ENCODE measurements around the gene SNHG17.
"Not testable (repeated sequence)": the region's sequence is repeated elsewhere in the genome, so short reads cannot be mapped to it uniquely, and the experiment has no call there.

The SNHG17 gene

DNA sequence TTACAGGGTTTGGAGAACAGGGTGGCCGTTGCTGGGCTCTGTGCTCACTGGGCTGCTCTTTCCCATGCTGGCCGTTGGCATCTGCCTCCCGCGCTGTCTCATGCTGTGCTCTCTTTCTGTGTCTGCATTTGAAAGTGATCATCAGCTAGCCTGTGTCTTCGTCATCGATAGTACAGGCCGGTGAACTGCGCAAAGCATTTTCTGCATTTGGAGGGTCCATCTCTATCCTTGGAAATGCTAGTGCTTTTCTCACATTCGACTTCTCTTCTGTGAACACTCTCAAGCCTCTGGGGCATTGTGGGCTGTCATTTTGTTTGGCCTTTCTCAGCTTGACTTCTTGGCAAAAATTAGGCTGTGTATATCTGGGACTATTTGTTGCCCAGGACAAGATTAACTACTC, 6.8 kb upstream of the SNHG17 start:
- peaks cover 8% of the 10 kb centered on the region for H3K4me1 ChIP-seq (ENCODE audit: insufficient read depth, low read length)
- no peak overlapping the region for H3K27ac ChIP-seq (ENCODE audit: low read length)
- H3K4me3 ChIP-seq (ENCODE audit: low read depth in 1 of 2, low read length in 2 of 2): no peak overlapping the region
- H3K27me3 ChIP-seq (ENCODE audit: insufficient read depth, low read length, poor library complexity): peaks cover 6% of the 10 kb centered on the region
- no peak for ATAC-seq (ENCODE audit: insufficient read depth, low read depth)
- TF ChIP-seq, protein P1, sequence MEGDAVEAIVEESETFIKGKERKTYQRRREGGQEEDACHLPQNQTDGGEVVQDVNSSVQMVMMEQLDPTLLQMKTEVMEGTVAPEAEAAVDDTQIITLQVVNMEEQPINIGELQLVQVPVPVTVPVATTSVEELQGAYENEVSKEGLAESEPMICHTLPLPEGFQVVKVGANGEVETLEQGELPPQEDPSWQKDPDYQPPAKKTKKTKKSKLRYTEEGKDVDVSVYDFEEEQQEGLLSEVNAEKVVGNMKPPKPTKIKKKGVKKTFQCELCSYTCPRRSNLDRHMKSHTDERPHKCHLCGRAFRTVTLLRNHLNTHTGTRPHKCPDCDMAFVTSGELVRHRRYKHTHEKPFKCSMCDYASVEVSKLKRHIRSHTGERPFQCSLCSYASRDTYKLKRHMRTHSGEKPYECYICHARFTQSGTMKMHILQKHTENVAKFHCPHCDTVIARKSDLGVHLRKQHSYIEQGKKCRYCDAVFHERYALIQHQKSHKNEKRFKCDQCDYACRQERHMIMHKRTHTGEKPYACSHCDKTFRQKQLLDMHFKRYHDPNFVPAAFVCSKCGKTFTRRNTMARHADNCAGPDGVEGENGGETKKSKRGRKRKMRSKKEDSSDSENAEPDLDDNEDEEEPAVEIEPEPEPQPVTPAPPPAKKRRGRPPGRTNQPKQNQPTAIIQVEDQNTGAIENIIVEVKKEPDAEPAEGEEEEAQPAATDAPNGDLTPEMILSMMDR (IDR thresholded peaks at IDR 0.05; ENCODE audit: borderline replicate concordance, extremely low read depth, low read length, poor library complexity, severe bottlenecking): no peak
- no peak for TF ChIP-seq EZH2 (IDR thresholded peaks at IDR 0.05; ENCODE audit: borderline replicate concordance, low read depth, low read length, severe bottlenecking)
- H2AFZ ChIP-seq (ENCODE audit: low read depth, low read length): no peak overlapping the region
- H3K9me3 ChIP-seq (ENCODE audit: insufficient read depth, low read length, severe bottlenecking): no peaks in the 10 kb centered on the region
- no peak overlapping the region for H3K4me2 ChIP-seq (ENCODE audit: insufficient read depth, low read length)
- H4K20me1 ChIP-seq (ENCODE audit: insufficient read depth, low read length): no peaks in the 10 kb centered on the region
- H3K9ac ChIP-seq (ENCODE audit: low read depth, low read length): no peak overlapping the region
- no peak for DNase-seq
- H3K79me2 ChIP-seq (ENCODE audit: insufficient read depth, low read length): peaks cover 4% of the 10 kb centered on the region
- no peaks in the 10 kb centered on the region for H3K36me3 ChIP-seq (ENCODE audit: insufficient read depth, low read length)

DNA sequence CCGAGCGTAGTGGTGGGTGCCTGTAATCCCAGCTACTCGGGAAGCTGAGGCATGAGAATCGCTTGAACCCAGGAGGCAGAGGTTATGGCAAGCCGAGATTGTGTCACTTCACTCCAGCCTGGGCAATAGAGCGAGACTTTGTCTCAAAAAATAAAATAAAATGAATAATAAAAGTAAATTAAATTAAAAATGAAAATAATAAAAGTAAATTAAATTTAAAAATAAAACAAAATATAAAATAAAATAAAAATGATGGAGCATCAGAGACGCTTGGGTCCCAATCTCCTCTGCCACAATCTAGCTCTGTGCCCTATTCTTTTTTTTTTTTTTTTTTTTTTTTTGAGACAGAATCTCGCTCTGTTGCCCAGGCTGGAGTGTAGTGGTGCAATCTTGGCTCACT, 6.0 kb upstream of the SNHG17 start:
- not testable (repeated sequence) for H3K9me3 ChIP-seq (ENCODE audit: insufficient read depth, low read length, severe bottlenecking); ATAC-seq (ENCODE audit: insufficient read depth, low read depth); H3K9ac ChIP-seq (ENCODE audit: low read depth, low read length); H3K4me1 ChIP-seq (ENCODE audit: insufficient read depth, low read length); H4K20me1 ChIP-seq (ENCODE audit: insufficient read depth, low read length); H3K27me3 ChIP-seq (ENCODE audit: insufficient read depth, low read length, poor library complexity); DNase-seq; H3K79me2 ChIP-seq (ENCODE audit: insufficient read depth, low read length); H2AFZ ChIP-seq (ENCODE audit: low read depth, low read length); H3K36me3 ChIP-seq (ENCODE audit: insufficient read depth, low read length); H3K4me3 ChIP-seq (ENCODE audit: low read depth in 1 of 2, low read length in 2 of 2); H3K27ac ChIP-seq (ENCODE audit: low read length); H3K4me2 ChIP-seq (ENCODE audit: insufficient read depth, low read length)

DNA sequence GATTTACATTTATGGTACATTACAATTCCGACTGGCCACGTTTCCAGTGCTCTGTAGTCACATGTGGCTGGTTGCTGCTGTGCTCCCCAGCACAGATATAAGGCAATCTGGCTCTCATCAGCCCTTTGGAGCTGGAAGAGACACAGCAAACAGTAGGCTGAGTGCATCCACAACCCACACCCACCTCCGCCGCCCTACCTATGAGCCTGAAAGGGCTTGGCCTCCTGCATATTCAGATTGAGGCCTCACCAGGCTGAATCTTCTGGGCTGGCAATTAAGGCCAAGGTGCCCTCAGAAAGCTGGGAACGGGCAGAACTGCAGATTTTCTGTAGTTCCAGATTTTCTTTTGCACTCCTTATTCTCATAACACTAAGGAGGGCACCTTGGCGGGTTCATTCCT, 2.7 kb upstream of the SNHG17 start:
- H4K20me1 ChIP-seq (ENCODE audit: insufficient read depth, low read length): peaks cover 17% of the 10 kb centered on the region
- TF ChIP-seq, protein P1 (IDR thresholded peaks at IDR 0.05; ENCODE audit: borderline replicate concordance, extremely low read depth, low read length, poor library complexity, severe bottlenecking): no peak
- no peak for TF ChIP-seq EZH2 (IDR thresholded peaks at IDR 0.05; ENCODE audit: borderline replicate concordance, low read depth, low read length, severe bottlenecking)
- H3K9me3 ChIP-seq (ENCODE audit: insufficient read depth, low read length, severe bottlenecking): no peaks in the 10 kb centered on the region
- no peak overlapping the region for H3K4me2 ChIP-seq (ENCODE audit: insufficient read depth, low read length)
- H3K4me3 ChIP-seq (ENCODE audit: low read depth in 1 of 2, low read length in 2 of 2): no peak overlapping the region
- H3K27me3 ChIP-seq (ENCODE audit: insufficient read depth, low read length, poor library complexity): peaks cover 6% of the 10 kb centered on the region
- no peak overlapping the region for H3K9ac ChIP-seq (ENCODE audit: low read depth, low read length)
- peaks cover 21% of the 10 kb centered on the region for H3K4me1 ChIP-seq (ENCODE audit: insufficient read depth, low read length)
- ATAC-seq (ENCODE audit: insufficient read depth, low read depth) (no peak), DNase-seq (no peak)
- H3K36me3 ChIP-seq (ENCODE audit: insufficient read depth, low read length): peaks cover 22% of the 10 kb centered on the region
- H2AFZ ChIP-seq (ENCODE audit: low read depth, low read length): no peak overlapping the region
- H3K27ac ChIP-seq (ENCODE audit: low read length): no peak overlapping the region
- peaks cover 24% of the 10 kb centered on the region for H3K79me2 ChIP-seq (ENCODE audit: insufficient read depth, low read length)

DNA sequence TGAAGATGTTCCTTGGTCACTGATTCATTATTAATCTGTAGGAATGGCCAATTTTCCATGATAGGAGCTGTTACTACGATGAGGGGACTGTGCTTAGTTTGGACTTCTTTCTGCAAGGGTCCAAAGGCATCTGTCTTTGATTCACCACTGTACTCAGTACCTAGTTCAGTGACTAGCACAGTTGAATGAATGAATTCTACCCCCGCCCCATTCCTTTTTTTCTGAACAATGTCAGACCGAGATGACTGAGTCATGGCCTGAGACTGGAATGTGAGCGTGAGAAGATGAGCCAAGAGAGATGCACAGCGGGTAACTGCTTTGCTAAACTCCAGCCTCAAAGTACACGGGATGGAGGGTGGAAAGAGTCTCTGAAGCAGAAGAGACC, 419 bp upstream of the SNHG17 start:
- TF ChIP-seq EZH2 (IDR thresholded peaks at IDR 0.05; ENCODE audit: borderline replicate concordance, low read depth, low read length, severe bottlenecking): no peak
- TF ChIP-seq, protein P1 (IDR thresholded peaks at IDR 0.05; ENCODE audit: borderline replicate concordance, extremely low read depth, low read length, poor library complexity, severe bottlenecking): no peak
- peak overlapping the region; percentile 91 for H2AFZ ChIP-seq (ENCODE audit: low read depth, low read length)
- H3K4me1 ChIP-seq (ENCODE audit: insufficient read depth, low read length): peaks cover 44% of the 10 kb centered on the region
- H3K27me3 ChIP-seq (ENCODE audit: insufficient read depth, low read length, poor library complexity): peaks cover 6% of the 10 kb centered on the region
- no peak overlapping the region; the same call in 1 of the 2 replicates for H3K9ac ChIP-seq (ENCODE audit: low read depth, low read length)
- no peak for DNase-seq
- peak; percentile 6; the same call in 1 of the 3 replicates for ATAC-seq (ENCODE audit: insufficient read depth, low read depth)
- H3K36me3 ChIP-seq (ENCODE audit: insufficient read depth, low read length): peaks cover 45% of the 10 kb centered on the region
- H3K27ac ChIP-seq (ENCODE audit: low read length): peak overlapping the region; percentile 30; the same call in 1 of the 2 replicates
- peaks cover 40% of the 10 kb centered on the region for H4K20me1 ChIP-seq (ENCODE audit: insufficient read depth, low read length)
- peaks cover 47% of the 10 kb centered on the region for H3K79me2 ChIP-seq (ENCODE audit: insufficient read depth, low read length)
- peak overlapping the region in 1 of 2 experiments; percentile 80; a peak in 2 of 4 replicates for H3K4me3 ChIP-seq (ENCODE audit: low read depth in 1 of 2, low read length in 2 of 2)
- peak overlapping the region; percentile 91; the same call in 1 of the 2 replicates for H3K4me2 ChIP-seq (ENCODE audit: insufficient read depth, low read length)
- no peaks in the 10 kb centered on the region for H3K9me3 ChIP-seq (ENCODE audit: insufficient read depth, low read length, severe bottlenecking)

All from DND-41 (cell line).